Heart right ventricle (tissue), 16 donors: ENCODE results near the gene ZNF532. TPM values are rescaled to one million over a fixed set of nuclear protein-coding genes. Genes with fewer than 3 reads are reported as not detected.
A peak's percentile ranks its signal among the peaks of the same experiment; 100 is the strongest.

Experiments used
- ATAC-seq, 8 donors: fragments of 200-7000 bp; cut with Tn5 transposase; one replicate each; pipeline ENCODE4 v1.9.1; 2020; ENCODE audit warnings: mild to moderate bottlenecking in 8 of 8, moderate library complexity in 8 of 8, moderate number of reproducible peaks in 1 of 8
- DNase-seq, 2 donors: peaks; one replicate each; pipeline ENCODE4 v3.0.0-alpha.2; 2020
- H3K27ac ChIP-seq, 10 donors: fragments of 200-600 bp; sonication (generic) in 2 of 10; one replicate each; pipeline versions ENCODE4 v1.5.0 to v1.8.0; 2020 to 2022; ENCODE audit warnings: mild to moderate bottlenecking in 3 of 10
- H3K27me3 ChIP-seq, 7 donors: fragments of 200-600 bp; one replicate each; pipeline ENCODE4 v1.8.0; 2021 to 2022; ENCODE audit warnings: mild to moderate bottlenecking in 2 of 7
- H3K36me3 ChIP-seq, 9 donors: fragments of 200-600 bp; sonication (generic) in 1 of 9; one replicate each; pipeline versions ENCODE4 v1.5.0 to v1.8.0; 2020 to 2022; ENCODE audit warnings: mild to moderate bottlenecking in 2 of 9
- H3K4me1 ChIP-seq, 9 donors: fragments of 200-600 bp; sonication (generic) in 1 of 9; one replicate each; pipeline versions ENCODE4 v1.5.0 to v1.8.0; 2020 to 2022; ENCODE audit warnings: mild to moderate bottlenecking in 4 of 9
- H3K4me3 ChIP-seq, 10 donors: fragments of 200-600 bp; sonication (generic) in 2 of 10; one replicate each; pipeline versions ENCODE4 v1.5.0 to v1.8.0; 2020 to 2022; ENCODE audit warnings: mild to moderate bottlenecking in 7 of 10, moderate library complexity in 2 of 10
- H3K9me3 ChIP-seq, 11 donors: fragments of 200-600 bp in 10 of 11; sonication (generic) in 2 of 11; one replicate each; pipeline versions ENCODE4 v1.5.0 to v1.8.0; 2013 to 2022; ENCODE audit warnings: mild to moderate bottlenecking in 2 of 11, control low read depth in 1 of 11, moderate library complexity in 1 of 11
- WGBS, 2 donors: extraction: QIAGEN DNeasy Blood & Tissue Kit; methylation state at CpG; one replicate each; pipeline ENCODE4 v1.1.7; 2013; ENCODE audit warnings: inconsistent platforms in 1 of 2; 5-methylcytosine and 5-hydroxymethylcytosine counted together
- intact Hi-C, 10 donors: fragments of 100-400 bp; cut with DNase I; formaldehyde crosslinking; loops; one replicate each; pipeline versions ENCODE4 v1.11.1 to v1.14.2; 2022
- polyA plus RNA-seq, 2 donors: library from polyadenylated mRNA; stranded (reverse); fragments of 200-250 nt; gene quantifications; one replicate each; pipeline ENCODE4 v1.2.3, GENCODE V29; 2013
- total RNA-seq, 10 donors: library from RNA; stranded (reverse); fragmentation: NEBNext Ultra II Directional in 3 of 10; extraction: Animal tissue kit (Norgen Biotek cat#: 25700) in 3 of 10; gene quantifications; one replicate each; pipeline versions ENCODE4 v1.2.1 to v1.2.4, GENCODE V29; 2021 to 2023
- TF ChIP-seq, protein P1 (sequence below), 9 donors: fragments of 200-600 bp; sonication (generic) in 2 of 9; IDR thresholded peaks; one replicate each; pipeline versions ENCODE4 v1.5.0 to v1.8.0; 2021 to 2022; ENCODE audit warnings: antibody characterized with exemption in 9 of 9, mild to moderate bottlenecking in 5 of 9, moderate library complexity in 1 of 9
- donor health status: Arrhythmogenic right ventricular cardiomyopathy.
- donor health status: ischemic (EF 13 %, LVEDD 7.1; RV severe dilation, severe dysfunction).
- donor health status: healthy with polysubstance abuse.
- donor health status: DM: no; HTN: yes; CAD: no.
- donor health status: DM: no; HTN: no; CAD: no.
- donor health status: ischemic (EF 25% LVEDD 6.9; RV normal size, moderate dysfunction).
- donor health status: ischemic (EF 25% LVEDD 5.7; RV mildly dilated, moderate dysfunction).
- donor health status: healthy.
- donor health status: DM: yes; HTN: yes; CAD: no.
- donor health status: Ischemic cardiomyopathy.
- donor health status: ischemic (EF 35%, LVEDD 5.7; RV mildly dilated, moderate dysfunction).
- donor health status: nonischemic (EF 11% LVEDD 7.7; RV severe dilation, severe dysfunction).
- donor health status: DM: yes; HTN: yes; CAD: no.
- donor health status: PGD.
- donor health status: ischemic (EF 29% LVEDD 5.4; RV normal size, mild dysfunction).
- donor health status: nonischemic (EF 23%, LVEDD 6.1; RV moderate dilation, normal function).

ZNF532 gene
- total and polyA plus RNA-seq, 12 donors = 13.8 to 71.4 (median 64.6) TPM

DNA sequence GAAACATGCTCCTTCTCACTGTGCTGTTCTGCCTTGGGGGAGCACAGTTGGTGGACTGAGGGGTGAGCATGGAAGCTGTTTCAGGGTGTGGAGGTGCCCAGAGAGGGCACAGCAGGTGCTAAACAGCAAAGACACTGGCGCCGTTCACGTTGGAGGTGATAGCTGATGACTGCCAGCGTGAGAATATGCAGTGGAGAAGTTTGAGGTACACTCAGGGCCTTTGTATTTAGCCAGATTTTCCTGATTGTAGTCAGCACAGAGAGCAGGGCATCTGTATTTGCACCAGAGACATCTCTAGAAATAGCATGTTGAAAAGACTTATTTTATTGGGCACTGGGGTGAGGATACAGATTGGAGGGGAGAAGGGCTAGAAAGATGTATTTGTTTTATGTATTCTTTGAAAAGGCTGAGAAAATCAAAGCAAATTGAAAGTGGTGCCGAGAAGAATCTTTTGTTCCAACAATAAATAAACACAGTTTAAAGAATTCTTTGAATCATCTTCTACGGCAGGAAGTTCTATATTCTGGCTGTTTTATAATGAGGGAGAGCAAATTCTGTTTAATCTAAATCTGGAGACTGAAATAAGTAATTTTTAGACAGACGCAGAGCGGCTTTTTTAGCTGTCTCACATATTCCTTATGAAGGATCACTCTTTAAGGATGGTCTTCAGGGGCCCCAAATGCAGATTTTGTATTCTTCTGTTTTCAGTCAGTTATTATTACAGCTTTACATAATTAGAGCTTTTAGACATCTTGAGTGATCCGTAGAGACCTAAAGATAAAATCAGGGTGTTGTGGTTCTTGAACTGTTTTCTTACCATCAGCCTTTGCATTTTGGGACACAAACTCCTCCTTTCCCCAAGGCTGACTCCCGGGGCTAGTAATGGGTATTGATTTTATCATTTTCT, 7.1 kb downstream of the ZNF532 start:
- intact Hi-C loops = no loop called here
- Histone ChIP-seq H3K4me1 (peaks cover 12 to 65% (median 24%) of the 10 kb centered on the region in 9 donors), H3K9me3 (no peaks in the 10 kb centered on the region), H3K27me3 (no peaks in the 10 kb centered on the region), H3K4me3 (no peak overlapping the region), H3K36me3 (peaks cover 0 to 92% (median 25%) of the 10 kb centered on the region in 9 donors), H3K27ac (peak overlapping the region in 6 of 10 donors; percentile 26 to 100 (median 46))
- WGBS, 2 donors = 63 to 66% methylated on average over 10 of the region's 10 CpGs
- DNase-seq (no peak), ATAC-seq (no peak)
- TF ChIP-seq, protein P1, sequence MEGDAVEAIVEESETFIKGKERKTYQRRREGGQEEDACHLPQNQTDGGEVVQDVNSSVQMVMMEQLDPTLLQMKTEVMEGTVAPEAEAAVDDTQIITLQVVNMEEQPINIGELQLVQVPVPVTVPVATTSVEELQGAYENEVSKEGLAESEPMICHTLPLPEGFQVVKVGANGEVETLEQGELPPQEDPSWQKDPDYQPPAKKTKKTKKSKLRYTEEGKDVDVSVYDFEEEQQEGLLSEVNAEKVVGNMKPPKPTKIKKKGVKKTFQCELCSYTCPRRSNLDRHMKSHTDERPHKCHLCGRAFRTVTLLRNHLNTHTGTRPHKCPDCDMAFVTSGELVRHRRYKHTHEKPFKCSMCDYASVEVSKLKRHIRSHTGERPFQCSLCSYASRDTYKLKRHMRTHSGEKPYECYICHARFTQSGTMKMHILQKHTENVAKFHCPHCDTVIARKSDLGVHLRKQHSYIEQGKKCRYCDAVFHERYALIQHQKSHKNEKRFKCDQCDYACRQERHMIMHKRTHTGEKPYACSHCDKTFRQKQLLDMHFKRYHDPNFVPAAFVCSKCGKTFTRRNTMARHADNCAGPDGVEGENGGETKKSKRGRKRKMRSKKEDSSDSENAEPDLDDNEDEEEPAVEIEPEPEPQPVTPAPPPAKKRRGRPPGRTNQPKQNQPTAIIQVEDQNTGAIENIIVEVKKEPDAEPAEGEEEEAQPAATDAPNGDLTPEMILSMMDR (IDR thresholded peaks at IDR 0.05) = no peak

DNA sequence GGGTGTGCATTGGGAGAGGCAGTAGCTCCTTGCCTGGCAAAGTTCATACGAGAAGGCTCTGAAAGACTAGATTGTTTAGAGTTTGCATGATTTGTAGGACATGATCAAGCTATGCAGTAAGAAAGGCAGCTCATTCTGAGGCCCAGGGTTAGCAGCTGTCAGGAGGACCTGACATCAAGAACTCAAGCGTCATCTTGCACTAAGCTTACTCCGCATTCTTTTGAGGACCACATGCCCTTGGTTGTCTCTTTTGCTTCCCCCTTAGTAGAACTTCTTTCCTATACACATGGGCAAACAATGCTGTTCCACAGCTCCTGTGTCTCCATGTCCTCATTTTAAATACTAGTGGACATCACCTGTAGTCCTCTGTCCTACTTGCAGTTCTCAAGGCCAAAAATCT, 14.0 kb downstream of the ZNF532 start:
- Histone ChIP-seq H3K27ac (no peak overlapping the region), H3K4me1 (peaks cover 0 to 57% (median 16%) of the 10 kb centered on the region in 9 donors), H3K9me3 (no peaks in the 10 kb centered on the region), H3K36me3 (peaks cover 0 to 91% (median 18%) of the 10 kb centered on the region in 9 donors), H3K27me3 (no peaks in the 10 kb centered on the region), H3K4me3 (no peak overlapping the region)
- no peak for ATAC-seq
- TF ChIP-seq, protein P1 (IDR thresholded peaks at IDR 0.05) = no peak
- intact Hi-C loops = no loop called here
- no peak for DNase-seq
- WGBS, 2 donors = 91 to 96% methylated on average over 3 of the region's 3 CpGs

DNA sequence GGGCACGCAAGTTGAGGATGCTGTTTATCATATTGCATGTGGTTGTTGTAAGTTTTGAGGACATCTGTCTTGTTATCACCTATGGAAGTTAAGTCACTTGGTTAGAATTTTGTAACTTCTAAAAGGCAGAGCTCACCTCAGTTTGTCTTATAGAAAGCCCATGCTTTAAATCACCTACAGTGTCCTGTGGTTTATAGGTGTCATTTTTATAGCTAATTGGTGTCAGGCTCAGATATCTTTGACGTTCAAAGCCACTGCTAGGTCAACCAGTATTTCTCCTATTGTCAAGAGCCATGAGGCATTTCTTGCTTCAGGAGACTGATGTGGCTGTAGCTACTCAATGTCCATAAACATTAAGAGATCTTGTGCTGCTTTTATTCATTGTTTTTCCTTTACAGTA, 16.8 kb downstream of the ZNF532 start:
- Histone ChIP-seq H3K4me3 (no peak overlapping the region), H3K27me3 (no peaks in the 10 kb centered on the region), H3K9me3 (no peaks in the 10 kb centered on the region), H3K36me3 (peaks cover 0 to 90% (median 11%) of the 10 kb centered on the region in 9 donors), H3K27ac (peak overlapping the region in 5 of 10 donors; percentile 19 to 55 (median 26)), H3K4me1 (peaks cover 0 to 55% (median 21%) of the 10 kb centered on the region in 9 donors)
- ATAC-seq (no peak), DNase-seq (no peak)
- WGBS, 2 donors = 73 to 75% methylated on average over 2 of the region's 2 CpGs
- intact Hi-C loops = no loop called here
- TF ChIP-seq, protein P1 (IDR thresholded peaks at IDR 0.05) = no peak

DNA sequence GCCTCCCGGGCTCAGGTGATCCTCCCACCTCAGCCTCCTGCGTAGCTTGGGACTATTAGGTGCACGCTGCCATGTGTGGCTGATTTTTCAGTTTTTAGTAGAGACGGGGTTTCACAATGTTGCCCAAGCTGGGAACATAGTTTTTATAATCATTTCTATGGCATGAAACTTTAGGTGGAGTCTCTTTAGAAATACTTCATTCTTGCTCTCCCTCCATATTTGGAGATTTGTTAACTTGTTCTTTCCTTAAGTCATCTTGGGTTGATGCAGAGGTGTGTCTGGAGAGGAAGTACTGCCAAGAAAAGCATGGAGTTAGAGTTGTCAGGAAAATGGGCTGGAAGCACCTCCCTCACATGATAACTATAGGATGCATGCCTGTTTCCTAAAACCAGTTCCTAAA, 17.4 kb downstream of the ZNF532 start:
- H3K9me3 ChIP-seq = no peaks in the 10 kb centered on the region
- H3K4me3 ChIP-seq = no peak overlapping the region
- H3K27me3 ChIP-seq = no peaks in the 10 kb centered on the region
- ATAC-seq (no peak), DNase-seq (no peak)
- peaks cover 0 to 90% (median 11%) of the 10 kb centered on the region in 9 donors for H3K36me3 ChIP-seq
- intact Hi-C loops = no loop called here
- peaks cover 0 to 59% (median 27%) of the 10 kb centered on the region in 9 donors for H3K4me1 ChIP-seq
- peak overlapping the region in 2 of 10 donors; percentile 17 to 55 for H3K27ac ChIP-seq
- TF ChIP-seq, protein P1 (IDR thresholded peaks at IDR 0.05) = no peak
- WGBS, 2 donors = 91 to 96% methylated on average over 4 of the region's 4 CpGs
